SK-N-DZ (cell line): Measurements from ENCODE around the gene CA12.
A peak's percentile ranks its signal among the peaks of the same experiment; 100 is the strongest.

ENCODE experiments used
- DNase-seq: peaks from one replicate; pipeline ENCODE4 v3.0.0-alpha.2; 2015; ENCODE audit warnings: low spot score

Gene CA12

GRCh38 chr15:63308947-63309346 lies 72.7 kb downstream of the CA12 start:
- DNase-seq, result no peak

- DNase-seq, result no peak
These were observed 73.2 kb downstream of the CA12 start for GRCh38 chr15:63308491-63308890.

GRCh38 chr15:63306492-63307073 lies 75.1 kb downstream of the CA12 start:
- no peak for DNase-seq

GRCh38 chr15:63305260-63305659 lies 76.4 kb downstream of the CA12 start:
- no peak for DNase-seq

DNA sequence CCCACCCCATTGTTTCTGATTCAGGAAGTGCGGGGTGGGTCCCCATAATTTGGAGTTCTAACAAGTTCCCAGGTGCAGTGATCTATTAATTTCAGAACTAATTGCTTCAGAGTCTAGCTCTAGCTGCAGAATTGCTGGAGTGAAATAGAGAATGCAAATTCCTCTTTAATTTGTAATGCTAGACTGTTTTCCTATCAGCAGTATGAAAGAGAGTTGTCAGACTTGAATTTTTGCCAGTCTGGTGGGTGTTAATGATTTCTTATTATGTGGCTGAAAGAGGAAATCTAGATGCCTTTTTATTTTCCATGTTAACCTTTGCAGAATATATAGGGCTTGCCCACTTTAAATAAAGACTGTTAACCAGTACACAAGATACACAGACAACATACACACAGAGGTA lies 80.6 kb downstream of the CA12 start:
- DNase-seq, result no peak

GRCh38 chr15:63299943-63300575 lies 81.6 kb downstream of the CA12 start:
- DNase-seq, result no peak

DNA sequence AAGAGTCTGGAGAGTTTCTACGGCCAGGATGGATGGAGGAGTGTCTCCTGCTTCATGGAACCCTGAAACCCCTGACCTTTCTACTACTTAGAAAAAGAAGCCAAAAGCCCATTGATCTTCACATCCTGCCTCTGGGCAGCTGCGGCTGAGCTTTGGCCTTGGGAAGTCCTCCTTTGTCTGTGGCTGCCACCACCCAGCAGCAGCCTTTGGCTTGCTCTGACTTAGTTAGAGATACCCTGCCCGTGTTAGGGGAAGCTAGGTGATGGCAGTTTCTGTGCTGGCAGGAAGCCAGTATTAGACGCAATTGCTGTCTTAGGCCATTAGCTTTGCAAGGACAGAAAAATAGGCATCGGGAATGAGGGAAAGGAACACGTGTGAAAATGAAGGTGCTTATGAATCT lies 85.5 kb downstream of the CA12 start:
- no peak for DNase-seq

DNA sequence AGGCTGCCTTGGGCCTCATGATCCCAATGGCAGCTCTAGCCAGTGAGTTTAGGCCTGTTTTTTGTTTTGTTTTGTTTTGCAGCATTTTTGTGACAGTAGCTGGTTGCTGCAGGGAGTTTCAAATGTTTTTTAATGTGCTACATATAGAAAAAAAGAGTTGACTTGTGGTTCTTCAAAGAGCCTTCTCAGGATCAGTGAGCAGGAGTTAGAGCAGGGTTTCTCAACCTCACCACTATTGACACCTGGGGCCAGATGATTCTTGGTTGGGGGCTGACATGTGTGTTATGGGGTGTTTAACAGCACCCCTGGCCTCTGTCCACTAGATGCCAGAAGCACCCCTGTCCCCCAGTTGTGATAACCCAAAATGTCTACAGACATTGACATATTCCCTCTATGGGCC lies 86.3 kb downstream of the CA12 start:
- DNase-seq, result no peak

GRCh38 chr15:63294359-63294758 lies 87.3 kb downstream of the CA12 start:
- DNase-seq, result no peak

DNA sequence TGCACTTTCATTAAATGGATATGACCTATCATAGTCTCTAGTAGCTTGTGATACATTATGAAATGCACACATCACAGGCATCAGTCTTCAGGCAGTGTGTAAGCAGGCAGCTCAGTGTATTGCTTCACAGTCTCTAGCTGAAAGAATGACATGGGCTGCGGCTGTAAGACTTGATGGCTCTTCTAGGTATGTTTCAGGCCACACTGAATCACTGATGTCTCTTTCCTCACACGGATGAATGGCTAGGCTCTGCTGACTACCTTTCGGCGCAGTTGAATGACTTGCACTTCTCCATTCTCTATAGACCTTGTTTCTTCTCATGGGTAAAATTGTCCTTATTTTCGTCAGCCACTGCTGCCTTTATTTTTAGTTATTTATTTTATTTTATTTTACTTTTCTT lies 88.9 kb downstream of the CA12 start:
- DNase-seq, result no peak

GRCh38 chr15:63292241-63292640 lies 89.4 kb downstream of the CA12 start:
- DNase-seq, result no peak

DNA sequence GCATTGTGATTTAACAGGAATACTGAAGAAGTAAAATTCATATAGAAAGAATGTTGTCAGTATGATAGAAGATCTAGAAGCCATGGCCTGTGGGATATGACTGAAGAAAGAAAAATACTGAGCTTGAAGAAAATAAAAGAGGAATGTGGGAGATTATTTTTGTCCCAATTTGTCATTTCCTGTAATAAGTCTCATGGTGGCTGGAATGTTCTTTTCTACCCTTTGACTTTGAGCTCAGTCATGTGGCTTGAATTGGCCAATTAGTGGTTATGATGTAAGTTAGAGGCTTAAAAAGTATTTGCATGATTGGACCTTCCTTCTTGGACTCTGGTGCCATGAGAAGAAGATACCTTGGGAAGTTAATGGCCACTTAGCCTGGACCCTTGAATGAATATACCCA lies 90.1 kb downstream of the CA12 start:
- DNase-seq, result no peak

DNA sequence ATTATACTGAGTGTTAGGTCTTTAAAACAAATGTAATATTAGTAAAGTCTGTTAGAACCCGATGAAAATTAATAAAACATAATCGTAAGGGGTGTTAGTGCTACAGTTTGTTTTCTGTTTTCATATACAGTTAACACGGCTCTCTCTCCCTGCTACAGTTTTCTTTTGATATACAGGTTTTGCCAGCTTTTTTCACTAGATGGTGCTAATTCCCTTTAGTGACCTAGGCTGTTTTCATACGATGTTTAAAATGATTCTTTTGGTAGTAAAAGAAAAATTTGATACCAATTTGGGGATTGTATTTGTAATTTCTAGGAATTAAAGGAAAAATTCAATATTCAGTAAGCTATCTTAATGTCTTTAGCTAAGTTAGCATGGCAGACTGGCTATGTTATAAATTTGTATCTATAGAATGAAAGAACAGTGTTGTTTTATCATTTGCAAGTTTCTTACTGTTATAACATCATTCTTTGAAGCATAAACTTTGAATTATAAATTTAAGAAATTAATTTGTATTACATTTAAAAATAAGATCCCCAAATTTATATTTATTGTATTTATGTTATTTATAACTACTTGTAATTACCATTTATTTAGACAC lies 92.8 kb downstream of the CA12 start:
- DNase-seq, result peak; percentile 50

GRCh38 chr15:63288342-63288741 lies 93.3 kb downstream of the CA12 start:
- DNase-seq, result no peak

GRCh38 chr15:63287109-63287508 lies 94.5 kb downstream of the CA12 start:
- no peak for DNase-seq

DNA sequence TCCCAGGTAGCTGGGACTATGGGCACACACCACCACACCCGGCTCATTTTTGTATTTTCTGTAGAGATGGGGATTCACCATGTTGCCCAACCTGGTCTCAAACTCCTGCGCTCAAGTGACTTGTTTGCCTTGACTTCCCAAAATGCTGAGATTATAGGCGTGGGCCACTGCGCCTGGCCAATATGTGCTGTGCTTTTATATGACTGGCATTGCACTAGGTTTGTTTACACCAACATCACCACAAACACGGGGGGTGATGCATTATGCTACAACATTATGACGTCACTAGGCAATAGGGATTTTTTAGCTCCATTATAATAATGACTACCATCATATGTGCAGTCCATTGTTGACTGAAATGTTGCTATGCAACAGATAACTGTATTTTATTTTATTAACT lies 97.3 kb downstream of the CA12 start:
- no peak for DNase-seq

DNA sequence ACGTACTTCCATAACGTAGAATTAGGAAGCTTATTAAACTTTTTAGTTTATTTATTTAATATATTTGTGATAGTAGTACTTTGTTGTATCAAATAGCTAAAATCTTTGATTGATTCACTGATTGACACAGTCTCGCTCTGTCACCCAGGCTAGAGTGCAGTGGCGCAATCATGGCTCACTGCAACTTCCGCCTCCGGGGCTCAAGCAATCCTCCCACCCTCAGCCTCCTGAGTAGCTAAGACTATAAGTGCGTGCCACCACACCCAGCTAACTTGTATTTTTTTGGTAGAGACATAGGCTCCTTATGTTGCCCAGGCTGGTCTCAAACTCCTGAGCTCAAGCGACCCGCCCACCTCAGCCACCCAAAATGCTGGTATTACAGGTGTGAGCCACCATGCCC lies 98.5 kb downstream of the CA12 start:
- DNase-seq, result no peak

DNA sequence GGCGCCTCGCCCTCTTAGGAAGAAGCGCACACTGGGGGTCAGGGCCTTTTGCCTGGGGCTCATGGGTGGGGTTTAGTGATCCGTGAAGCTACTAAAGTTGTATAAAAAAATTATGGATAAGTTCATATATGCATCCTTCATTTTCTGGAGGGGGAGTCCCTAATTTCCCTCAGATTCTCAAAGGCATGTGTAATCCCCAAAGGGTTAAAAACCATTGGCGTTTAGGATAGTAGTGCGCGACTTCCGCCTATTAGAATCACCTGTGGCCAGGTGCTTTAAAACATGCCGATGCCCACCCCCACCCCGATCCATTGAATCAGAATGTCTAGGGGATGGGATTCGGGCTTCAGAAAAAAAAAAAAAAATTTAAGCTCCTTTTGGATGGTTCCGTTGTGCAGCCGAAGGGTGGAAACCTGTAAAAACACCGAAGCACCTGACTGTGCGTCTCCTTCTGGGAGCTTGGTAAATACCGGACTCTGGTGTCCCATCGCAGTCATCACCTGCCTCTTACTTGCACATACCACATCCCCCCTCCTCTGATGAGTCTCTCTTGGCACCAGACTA lies 103.7 kb downstream of the CA12 start:
- no peak for DNase-seq

- peak; percentile 79 for DNase-seq
These were observed 104.4 kb downstream of the CA12 start, which contains the start of gene APH1B for GRCh38 chr15:63277038-63277892. Gene APH1B (plus strand): TSS chr15:63277605. CDS start chr15:63277624, 19 bp downstream.

- peak; percentile 15 for DNase-seq
These were observed 105.2 kb downstream of the CA12 start for GRCh38 chr15:63276342-63277037.

- no peak for DNase-seq
These were observed 107.2 kb downstream of the CA12 start for GRCh38 chr15:63274427-63274826.
